ENCODE data around the gene TTI1.

- TF ChIP-seq, protein P1, sequence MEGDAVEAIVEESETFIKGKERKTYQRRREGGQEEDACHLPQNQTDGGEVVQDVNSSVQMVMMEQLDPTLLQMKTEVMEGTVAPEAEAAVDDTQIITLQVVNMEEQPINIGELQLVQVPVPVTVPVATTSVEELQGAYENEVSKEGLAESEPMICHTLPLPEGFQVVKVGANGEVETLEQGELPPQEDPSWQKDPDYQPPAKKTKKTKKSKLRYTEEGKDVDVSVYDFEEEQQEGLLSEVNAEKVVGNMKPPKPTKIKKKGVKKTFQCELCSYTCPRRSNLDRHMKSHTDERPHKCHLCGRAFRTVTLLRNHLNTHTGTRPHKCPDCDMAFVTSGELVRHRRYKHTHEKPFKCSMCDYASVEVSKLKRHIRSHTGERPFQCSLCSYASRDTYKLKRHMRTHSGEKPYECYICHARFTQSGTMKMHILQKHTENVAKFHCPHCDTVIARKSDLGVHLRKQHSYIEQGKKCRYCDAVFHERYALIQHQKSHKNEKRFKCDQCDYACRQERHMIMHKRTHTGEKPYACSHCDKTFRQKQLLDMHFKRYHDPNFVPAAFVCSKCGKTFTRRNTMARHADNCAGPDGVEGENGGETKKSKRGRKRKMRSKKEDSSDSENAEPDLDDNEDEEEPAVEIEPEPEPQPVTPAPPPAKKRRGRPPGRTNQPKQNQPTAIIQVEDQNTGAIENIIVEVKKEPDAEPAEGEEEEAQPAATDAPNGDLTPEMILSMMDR (IDR thresholded peaks at IDR 0.05; ENCODE audit: borderline replicate concordance, extremely low read depth, low read length, poor library complexity, severe bottlenecking) = no peak
- TF ChIP-seq EZH2 (IDR thresholded peaks at IDR 0.05; ENCODE audit: borderline replicate concordance, low read depth, low read length, severe bottlenecking) = no peak
Measured at GRCh38 chr20:38066969-38067716, 33.9 kb upstream of the TTI1 start.
